ENCODE data around the gene ELAC1. TPM values are rescaled to one million over a fixed set of nuclear protein-coding genes. Genes with fewer than 3 reads are reported as not detected.

The ELAC1 gene
- total RNA-seq, 1 experiment from 2014 or later, result 4.0 TPM

DNA sequence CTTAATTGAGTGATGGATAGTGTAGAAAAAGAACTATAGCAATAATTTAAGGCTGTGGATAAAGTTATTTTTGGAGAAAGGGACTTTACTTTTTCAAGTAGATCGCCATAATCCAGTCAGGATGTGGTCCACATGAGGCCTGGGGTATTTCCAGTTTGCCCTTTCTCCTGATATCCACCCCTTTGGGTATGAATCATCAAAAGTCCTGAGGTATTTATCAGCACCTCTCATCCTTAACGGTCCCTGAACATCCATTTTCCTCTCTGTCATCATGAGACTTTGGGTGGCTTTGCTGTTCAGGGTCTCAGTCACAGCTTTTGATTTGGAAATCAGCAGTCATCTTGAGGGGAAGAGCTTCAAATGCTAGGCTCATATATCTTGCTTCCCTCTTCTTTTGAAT, 39.3 kb upstream of the ELAC1 start:
- POLR2A ChIA-PET, result no interaction called here
- no peak overlapping the region for H3K4me3 Mint-ChIP-seq

More for the DNA sequence above, 39.3 kb upstream of the ELAC1 start:
- no peak overlapping the region for H3K27ac Mint-ChIP-seq
- no peaks in the 10 kb centered on the region for H3K27me3 Mint-ChIP-seq (ENCODE audit: low read depth)
- no peak for DNase-seq (ENCODE audit: low spot score)
- ATAC-seq, result no peak
- TF ChIP-seq FOXK1 (CRISPR knock-in tag; IDR thresholded peaks at IDR 0.05), result no peak
- TF ChIP-seq, protein P1, sequence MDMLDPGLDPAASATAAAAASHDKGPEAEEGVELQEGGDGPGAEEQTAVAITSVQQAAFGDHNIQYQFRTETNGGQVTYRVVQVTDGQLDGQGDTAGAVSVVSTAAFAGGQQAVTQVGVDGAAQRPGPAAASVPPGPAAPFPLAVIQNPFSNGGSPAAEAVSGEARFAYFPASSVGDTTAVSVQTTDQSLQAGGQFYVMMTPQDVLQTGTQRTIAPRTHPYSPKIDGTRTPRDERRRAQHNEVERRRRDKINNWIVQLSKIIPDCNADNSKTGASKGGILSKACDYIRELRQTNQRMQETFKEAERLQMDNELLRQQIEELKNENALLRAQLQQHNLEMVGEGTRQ (CRISPR knock-in tag; IDR thresholded peaks at IDR 0.05), result no peak
- TF ChIP-seq NR1H2 (CRISPR knock-in tag; IDR thresholded peaks at IDR 0.05), result no peak
- TF ChIP-seq, protein P2, sequence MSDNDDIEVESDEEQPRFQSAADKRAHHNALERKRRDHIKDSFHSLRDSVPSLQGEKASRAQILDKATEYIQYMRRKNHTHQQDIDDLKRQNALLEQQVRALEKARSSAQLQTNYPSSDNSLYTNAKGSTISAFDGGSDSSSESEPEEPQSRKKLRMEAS (CRISPR knock-in tag; IDR thresholded peaks at IDR 0.05), result no peak
- no peak for TF ChIP-seq NR3C1 (CRISPR knock-in tag; conservative IDR thresholded peaks at IDR 0.05; ENCODE audit: low read depth)
- no peak for TF ChIP-seq E2F5 (CRISPR knock-in tag; IDR thresholded peaks at IDR 0.05)
- TF ChIP-seq IRF1 (CRISPR knock-in tag; IDR thresholded peaks at IDR 0.05), result no peak
- TF ChIP-seq ATF3 (CRISPR knock-in tag; conservative IDR thresholded peaks at IDR 0.05), result no peak
- no peak for TF ChIP-seq ZNF121 (CRISPR knock-in tag; IDR thresholded peaks at IDR 0.05)
- no peak for TF ChIP-seq TEAD4 (CRISPR knock-in tag; IDR thresholded peaks at IDR 0.05)
- TF ChIP-seq EMX1 (CRISPR knock-in tag; IDR thresholded peaks at IDR 0.05), result no peak
- TF ChIP-seq NFE2L1 (CRISPR knock-in tag; IDR thresholded peaks at IDR 0.05), result no peak
- no peak for TF ChIP-seq CBFB (CRISPR knock-in tag; IDR thresholded peaks at IDR 0.05; ENCODE audit: low read depth)
- TF ChIP-seq, protein P3, sequence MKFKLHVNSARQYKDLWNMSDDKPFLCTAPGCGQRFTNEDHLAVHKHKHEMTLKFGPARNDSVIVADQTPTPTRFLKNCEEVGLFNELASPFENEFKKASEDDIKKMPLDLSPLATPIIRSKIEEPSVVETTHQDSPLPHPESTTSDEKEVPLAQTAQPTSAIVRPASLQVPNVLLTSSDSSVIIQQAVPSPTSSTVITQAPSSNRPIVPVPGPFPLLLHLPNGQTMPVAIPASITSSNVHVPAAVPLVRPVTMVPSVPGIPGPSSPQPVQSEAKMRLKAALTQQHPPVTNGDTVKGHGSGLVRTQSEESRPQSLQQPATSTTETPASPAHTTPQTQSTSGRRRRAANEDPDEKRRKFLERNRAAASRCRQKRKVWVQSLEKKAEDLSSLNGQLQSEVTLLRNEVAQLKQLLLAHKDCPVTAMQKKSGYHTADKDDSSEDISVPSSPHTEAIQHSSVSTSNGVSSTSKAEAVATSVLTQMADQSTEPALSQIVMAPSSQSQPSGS (CRISPR knock-in tag; IDR thresholded peaks at IDR 0.05; ENCODE audit: borderline replicate concordance, low read depth), result no peak
- TF ChIP-seq SP1 (CRISPR knock-in tag; conservative IDR thresholded peaks at IDR 0.05), result no peak
- no peak for TF ChIP-seq ZSCAN18 (CRISPR knock-in tag; IDR thresholded peaks at IDR 0.05)
- TF ChIP-seq, protein P4, sequence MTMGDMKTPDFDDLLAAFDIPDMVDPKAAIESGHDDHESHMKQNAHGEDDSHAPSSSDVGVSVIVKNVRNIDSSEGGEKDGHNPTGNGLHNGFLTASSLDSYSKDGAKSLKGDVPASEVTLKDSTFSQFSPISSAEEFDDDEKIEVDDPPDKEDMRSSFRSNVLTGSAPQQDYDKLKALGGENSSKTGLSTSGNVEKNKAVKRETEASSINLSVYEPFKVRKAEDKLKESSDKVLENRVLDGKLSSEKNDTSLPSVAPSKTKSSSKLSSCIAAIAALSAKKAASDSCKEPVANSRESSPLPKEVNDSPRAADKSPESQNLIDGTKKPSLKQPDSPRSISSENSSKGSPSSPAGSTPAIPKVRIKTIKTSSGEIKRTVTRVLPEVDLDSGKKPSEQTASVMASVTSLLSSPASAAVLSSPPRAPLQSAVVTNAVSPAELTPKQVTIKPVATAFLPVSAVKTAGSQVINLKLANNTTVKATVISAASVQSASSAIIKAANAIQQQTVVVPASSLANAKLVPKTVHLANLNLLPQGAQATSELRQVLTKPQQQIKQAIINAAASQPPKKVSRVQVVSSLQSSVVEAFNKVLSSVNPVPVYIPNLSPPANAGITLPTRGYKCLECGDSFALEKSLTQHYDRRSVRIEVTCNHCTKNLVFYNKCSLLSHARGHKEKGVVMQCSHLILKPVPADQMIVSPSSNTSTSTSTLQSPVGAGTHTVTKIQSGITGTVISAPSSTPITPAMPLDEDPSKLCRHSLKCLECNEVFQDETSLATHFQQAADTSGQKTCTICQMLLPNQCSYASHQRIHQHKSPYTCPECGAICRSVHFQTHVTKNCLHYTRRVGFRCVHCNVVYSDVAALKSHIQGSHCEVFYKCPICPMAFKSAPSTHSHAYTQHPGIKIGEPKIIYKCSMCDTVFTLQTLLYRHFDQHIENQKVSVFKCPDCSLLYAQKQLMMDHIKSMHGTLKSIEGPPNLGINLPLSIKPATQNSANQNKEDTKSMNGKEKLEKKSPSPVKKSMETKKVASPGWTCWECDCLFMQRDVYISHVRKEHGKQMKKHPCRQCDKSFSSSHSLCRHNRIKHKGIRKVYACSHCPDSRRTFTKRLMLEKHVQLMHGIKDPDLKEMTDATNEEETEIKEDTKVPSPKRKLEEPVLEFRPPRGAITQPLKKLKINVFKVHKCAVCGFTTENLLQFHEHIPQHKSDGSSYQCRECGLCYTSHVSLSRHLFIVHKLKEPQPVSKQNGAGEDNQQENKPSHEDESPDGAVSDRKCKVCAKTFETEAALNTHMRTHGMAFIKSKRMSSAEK (CRISPR knock-in tag; IDR thresholded peaks at IDR 0.05; ENCODE audit: borderline replicate concordance), result no peak
- peaks cover 19% of the 10 kb centered on the region for H3K9me3 Mint-ChIP-seq
- H3K36me3 Mint-ChIP-seq, result peaks cover 52% of the 10 kb centered on the region
- H3K4me1 Mint-ChIP-seq, result no peaks in the 10 kb centered on the region
- CTCF ChIA-PET, result no interaction called here
